HG03457 (cell line): ENCODE results near the gene FGF22.
"Not testable (repeated sequence)": the region's sequence is repeated elsewhere in the genome, so short reads cannot be mapped to it uniquely, and the experiment has no call there.

Experiments used
- ATAC-seq: cut with Tn5 transposase; IDR thresholded peaks from one replicate; pipeline ENCODE4 v1.9.1; 2021; ENCODE audit warnings: moderate number of reproducible peaks; ENCODE audit not compliant: unreplicated experiment

The FGF22 gene

GRCh38 chr19:620166-620862 is 19.4 kb upstream of the FGF22 start:
- ATAC-seq, result no peak

- ATAC-seq, result not testable (repeated sequence)
Measured at GRCh38 chr19:621191-621590, 18.5 kb upstream of the FGF22 start.

GRCh38 chr19:621819-622218 is 17.9 kb upstream of the FGF22 start:
- no peak for ATAC-seq

GRCh38 chr19:622666-623065 is 17.0 kb upstream of the FGF22 start:
- ATAC-seq, result no peak

- ATAC-seq, result no peak
Measured at GRCh38 chr19:623175-623916, 16.3 kb upstream of the FGF22 start.

- ATAC-seq, result no peak
Measured at GRCh38 chr19:623974-624373, 15.7 kb upstream of the FGF22 start.

GRCh38 chr19:624433-625109 is 15.1 kb upstream of the FGF22 start:
- ATAC-seq, result no peak

GRCh38 chr19:625257-625656 is 14.4 kb upstream of the FGF22 start:
- ATAC-seq, result no peak

GRCh38 chr19:626566-626965 is 13.1 kb upstream of the FGF22 start:
- not testable (repeated sequence) for ATAC-seq

- ATAC-seq, result no peak
Measured at GRCh38 chr19:628168-628567, 11.5 kb upstream of the FGF22 start.

GRCh38 chr19:629515-629914 is 10.2 kb upstream of the FGF22 start:
- ATAC-seq, result not testable (repeated sequence)

- no peak for ATAC-seq
Measured at GRCh38 chr19:629961-630714, 9.5 kb upstream of the FGF22 start.

GRCh38 chr19:632579-633067 is 7.1 kb upstream of the FGF22 start:
- ATAC-seq, result no peak

- peak; percentile 50 for ATAC-seq
Measured at GRCh38 chr19:633068-633785, 6.5 kb upstream of the FGF22 start, which contains the start of gene POLRMT. Gene POLRMT, minus strand, starts transcription at chr19:633537. Its CDS starts 25 bp downstream, at chr19:633512.

GRCh38 chr19:633786-634639 is 5.7 kb upstream of the FGF22 start:
- ATAC-seq, result no peak

GRCh38 chr19:634975-635652 is 4.6 kb upstream of the FGF22 start:
- no peak for ATAC-seq

- ATAC-seq, result no peak
Measured at GRCh38 chr19:638906-639252, 800 bp upstream of the FGF22 start.

- no peak for ATAC-seq
Measured at GRCh38 chr19:640161-640558, 481 bp downstream of the FGF22 start.

- no peak for ATAC-seq
Measured at GRCh38 chr19:640606-641189, 1.0 kb downstream of the FGF22 start.
